T-helper 17 cell (primary cell): ENCODE measurements around the gene TCF19. TPM values are rescaled to one million over a fixed set of nuclear protein-coding genes. Genes with fewer than 3 reads are reported as not detected.
A peak's percentile ranks its signal among the peaks of the same experiment; 100 is the strongest.
"Not testable (repeated sequence)": the region's sequence is repeated elsewhere in the genome, so short reads cannot be mapped to it uniquely, and the experiment has no call there.

ENCODE experiments used
- ATAC-seq: fragments of 150-1000 bp; cut with Tn5 transposase; 2 replicates; pipeline ENCODE4 v1.10.0; 2021; ENCODE audit warnings: mild to moderate bottlenecking, moderate library complexity
- DNase-seq, 3 donors: peaks; one replicate each; pipeline versions ENCODE4 v3.0.0 to v3.0.0-alpha.2; 2020 to 2021
- H3K9me3 ChIP-seq: one replicate; pipeline ENCODE4 v1.7.0; 2013; ENCODE audit warnings: low read length, mild to moderate bottlenecking; ENCODE audit not compliant: control insufficient read depth, poor library complexity, severe bottlenecking
- H3K27ac Mint-ChIP-seq: one replicate; pipeline ENCODE4 v1.8.0; 2022; ENCODE audit warnings: mild to moderate bottlenecking, moderate library complexity, mixed read lengths
- H3K27me3 Mint-ChIP-seq: one replicate; pipeline ENCODE4 v1.8.0; 2022; ENCODE audit warnings: mixed read lengths
- H3K36me3 Mint-ChIP-seq: one replicate; pipeline ENCODE4 v1.8.0; 2022; ENCODE audit warnings: low read depth, mixed read lengths
- H3K4me1 Mint-ChIP-seq: one replicate; pipeline ENCODE4 v1.8.0; 2022; ENCODE audit warnings: mild to moderate bottlenecking, mixed read lengths
- H3K4me3 Mint-ChIP-seq: one replicate; pipeline ENCODE4 v1.8.0; 2022; ENCODE audit warnings: mild to moderate bottlenecking, moderate library complexity, mixed read lengths
- total RNA-seq, 4 donors: library from RNA in 2 of 4; stranded (reverse) in 2 of 4; gene quantifications; one replicate each; pipeline ENCODE4 v1.2.3 and lab custom pipeline; 2022 to 2026

The TCF19 gene
- total RNA-seq, 2 donors from 2014 or later = 3.7 to 4.1 TPM

DNA sequence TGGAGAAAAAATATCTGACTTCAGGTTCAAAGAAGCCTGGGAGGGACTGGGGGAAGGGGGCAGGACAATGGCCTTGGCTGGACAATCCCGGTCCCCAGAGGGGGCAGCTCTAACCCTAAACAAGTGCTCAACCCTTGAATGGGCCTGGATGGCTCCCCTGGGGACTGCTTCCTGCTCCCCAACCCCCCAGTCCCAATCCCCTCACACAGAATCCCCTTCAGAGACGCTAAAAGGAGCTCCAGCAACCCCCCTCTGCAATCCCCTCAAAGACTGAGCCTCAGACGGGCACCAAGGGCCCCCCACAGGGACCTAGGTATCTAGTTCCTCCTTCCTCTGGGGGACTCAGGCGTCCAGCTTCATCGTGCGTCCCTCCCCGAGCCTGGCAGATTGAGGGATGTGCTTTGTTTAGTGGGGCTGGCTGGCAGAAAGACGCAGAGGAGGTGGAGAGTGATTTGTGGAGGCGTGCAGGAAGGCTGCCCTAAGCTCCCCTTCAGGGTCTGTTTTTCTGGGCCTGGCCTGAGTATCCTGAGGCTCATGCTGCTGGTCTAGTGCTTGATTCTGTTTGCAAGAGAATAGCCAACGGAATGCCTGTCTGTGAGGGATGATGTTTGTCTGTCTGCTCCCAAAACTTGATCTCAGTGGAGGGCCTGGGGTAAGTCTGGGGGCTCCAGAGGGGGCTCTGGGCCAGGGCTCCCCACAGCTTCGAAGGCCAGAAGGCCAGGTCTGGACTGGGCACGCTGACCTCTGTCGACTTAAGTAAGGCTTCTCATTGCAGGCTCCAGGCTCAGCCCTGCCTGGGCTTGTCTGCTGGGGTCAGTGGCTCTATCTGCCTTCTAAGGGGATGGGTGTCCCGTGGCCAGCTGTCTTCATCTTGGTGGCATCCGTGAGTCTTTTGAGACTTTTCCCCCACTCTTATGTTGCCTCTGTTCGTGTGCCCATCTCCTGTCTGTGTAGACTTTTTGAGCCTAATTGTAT is 13.8 kb downstream of the TCF19 start:
- Mint-ChIP-seq H3K27ac (no peak overlapping the region), H3K4me1 (peaks cover 3% of the 10 kb centered on the region), H3K4me3 (no peak overlapping the region), H3K27me3 (no peaks in the 10 kb centered on the region), H3K36me3 (no peaks in the 10 kb centered on the region)
- DNase-seq (no peak), ATAC-seq (no peak)
- no peaks in the 10 kb centered on the region for H3K9me3 ChIP-seq

DNA sequence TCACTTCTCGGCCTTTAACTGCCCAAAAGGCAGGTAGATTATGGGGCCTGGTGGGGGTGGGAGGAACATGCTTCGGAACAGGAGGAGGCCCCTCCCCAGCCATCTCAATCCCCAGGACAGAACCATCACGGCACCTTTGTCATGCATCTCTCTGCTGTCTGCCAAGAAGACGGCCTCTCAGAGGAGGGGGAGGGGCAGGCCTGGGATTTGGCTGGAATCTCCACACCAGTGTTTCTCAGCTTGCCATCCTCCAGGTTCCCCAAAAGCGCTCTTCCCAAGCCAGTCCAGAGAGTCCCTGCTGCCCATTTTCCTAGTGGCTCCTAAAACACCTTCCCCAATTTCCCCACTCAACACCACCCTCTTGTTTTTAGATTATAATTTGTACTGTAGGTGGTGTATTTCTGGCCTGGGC is 14.6 kb downstream of the TCF19 start:
- Mint-ChIP-seq H3K4me3 (no peak overlapping the region), H3K27ac (no peak overlapping the region)

DNA sequence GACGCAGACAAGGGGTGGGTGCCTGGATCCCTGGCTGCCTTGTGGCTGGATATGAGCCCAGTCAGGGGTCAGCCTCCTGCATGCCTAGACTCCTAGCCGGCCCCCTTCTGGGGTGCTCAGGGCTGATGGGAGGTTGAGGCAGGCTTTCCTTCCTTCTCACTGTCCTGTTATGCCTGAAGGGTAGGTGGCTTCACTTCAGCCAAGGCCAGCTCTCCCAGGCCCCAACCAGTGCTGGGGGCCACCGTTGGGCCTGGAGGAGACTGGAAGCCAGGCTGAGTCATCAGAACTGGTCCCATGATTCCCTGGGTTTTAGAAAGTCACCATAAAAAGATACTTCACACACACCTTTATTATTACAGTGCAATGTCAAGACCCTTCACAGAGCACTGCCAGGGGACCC is 15.0 kb downstream of the TCF19 start:
- Mint-ChIP-seq H3K36me3 (no peaks in the 10 kb centered on the region), H3K27me3 (no peaks in the 10 kb centered on the region), H3K27ac (no peak overlapping the region), H3K4me1 (peaks cover 7% of the 10 kb centered on the region), H3K4me3 (no peak overlapping the region)
- ATAC-seq = no peak
- no peaks in the 10 kb centered on the region for H3K9me3 ChIP-seq
- DNase-seq = no peak

More for the DNA sequence above, 14.6 kb downstream of the TCF19 start:
- ATAC-seq (no peak), DNase-seq (no peak)
- H3K4me1 Mint-ChIP-seq = peaks cover 3% of the 10 kb centered on the region
- no peaks in the 10 kb centered on the region for H3K27me3 Mint-ChIP-seq
- no peaks in the 10 kb centered on the region for H3K9me3 ChIP-seq
- H3K36me3 Mint-ChIP-seq = no peaks in the 10 kb centered on the region

DNA sequence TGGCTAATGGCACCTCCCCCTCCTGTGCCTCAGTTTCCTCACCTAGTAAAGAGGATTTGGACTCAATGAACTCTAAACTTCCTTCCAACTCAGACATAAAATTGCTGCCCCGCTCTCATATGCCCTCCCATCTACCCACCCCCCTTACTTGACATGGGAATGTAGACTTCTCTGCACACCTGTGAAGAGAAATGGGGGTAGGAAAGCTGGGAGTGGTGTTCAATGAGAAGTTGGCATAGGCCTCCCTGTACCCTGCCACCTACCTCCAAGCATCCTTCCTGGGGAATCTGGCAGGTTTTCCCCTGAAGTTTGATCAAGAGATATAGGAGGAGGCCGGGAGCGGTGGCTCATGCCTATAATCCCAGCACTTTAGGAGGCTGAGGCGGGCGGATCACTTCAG is 16.0 kb downstream of the TCF19 start:
- H3K27me3 Mint-ChIP-seq = no peaks in the 10 kb centered on the region
- no peaks in the 10 kb centered on the region for H3K36me3 Mint-ChIP-seq
- no peak overlapping the region for H3K4me3 Mint-ChIP-seq
- ATAC-seq (no peak), DNase-seq (no peak)
- no peaks in the 10 kb centered on the region for H3K9me3 ChIP-seq
- H3K4me1 Mint-ChIP-seq = peaks cover 16% of the 10 kb centered on the region
- H3K27ac Mint-ChIP-seq = no peak overlapping the region

DNA sequence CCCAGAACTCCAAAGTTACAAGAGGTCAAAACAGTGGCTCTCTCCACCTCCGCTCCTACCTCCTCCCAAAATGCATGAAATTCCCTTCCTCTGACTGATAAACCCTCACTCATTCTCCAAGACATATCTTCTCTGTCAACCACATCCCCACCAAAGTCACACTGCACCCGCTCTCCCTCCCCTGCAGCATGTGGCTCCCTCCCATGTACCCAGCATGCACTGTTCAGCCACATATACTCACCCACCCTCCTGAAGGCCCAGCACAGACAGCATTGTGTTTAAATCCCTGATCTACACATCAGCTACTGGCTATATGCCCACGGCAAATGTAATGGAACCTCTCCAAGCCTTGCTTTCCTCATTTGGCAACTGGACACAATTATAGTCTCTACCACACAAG is 17.6 kb downstream of the TCF19 start:
- no peak for DNase-seq
- no peaks in the 10 kb centered on the region for H3K9me3 ChIP-seq
- no peak for ATAC-seq

DNA sequence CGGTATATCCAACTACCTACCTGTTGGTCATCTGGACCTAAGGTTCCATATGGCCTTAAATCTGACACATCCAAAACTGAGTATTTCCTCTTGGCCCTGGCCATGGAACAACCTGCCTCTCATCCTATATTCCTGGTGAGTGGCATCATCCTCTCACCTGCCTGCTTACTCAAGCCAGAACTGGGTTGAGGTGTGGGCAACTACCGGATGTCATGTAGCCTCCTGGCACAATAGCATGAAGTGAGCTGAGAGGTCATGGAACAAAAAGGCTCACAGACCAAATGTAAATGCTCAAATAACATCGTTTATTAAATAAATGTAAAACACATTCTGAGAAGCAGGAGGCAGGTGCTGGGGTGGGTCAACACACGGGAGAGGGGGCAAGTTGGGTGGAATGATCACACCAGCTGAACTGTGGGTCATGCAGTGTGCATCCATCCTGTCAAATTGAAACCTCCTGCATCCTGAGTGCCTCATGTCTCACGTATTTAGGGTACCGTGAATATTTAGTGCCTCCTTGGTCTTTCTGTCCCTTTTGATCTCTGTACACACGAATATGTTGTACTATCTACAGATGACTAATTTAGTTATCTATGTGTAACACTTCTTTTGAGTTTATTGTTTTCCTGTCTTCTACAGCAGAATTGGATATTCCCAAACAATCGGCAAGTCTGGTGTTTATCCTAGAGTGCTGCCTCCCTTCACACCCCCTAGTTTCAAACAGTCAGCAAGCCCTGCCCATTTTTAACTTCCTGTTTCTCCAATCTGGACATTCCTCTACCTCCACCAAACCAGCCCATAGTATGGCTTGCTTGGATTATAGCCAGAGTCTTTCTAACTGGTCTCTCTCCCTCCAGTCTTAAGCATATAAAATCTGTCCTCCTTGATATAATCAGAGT is 20.0 kb downstream of the TCF19 start:
- Mint-ChIP-seq H3K36me3 (no peaks in the 10 kb centered on the region), H3K4me3 (peak overlapping the region; percentile 70)
- DNase-seq = no peak

More for the DNA sequence above, 17.6 kb downstream of the TCF19 start:
- H3K36me3 Mint-ChIP-seq = no peaks in the 10 kb centered on the region
- peak overlapping the region; percentile 59 for H3K27ac Mint-ChIP-seq
- H3K4me3 Mint-ChIP-seq = no peak overlapping the region
- H3K4me1 Mint-ChIP-seq = peaks cover 19% of the 10 kb centered on the region
- H3K27me3 Mint-ChIP-seq = no peaks in the 10 kb centered on the region

DNA sequence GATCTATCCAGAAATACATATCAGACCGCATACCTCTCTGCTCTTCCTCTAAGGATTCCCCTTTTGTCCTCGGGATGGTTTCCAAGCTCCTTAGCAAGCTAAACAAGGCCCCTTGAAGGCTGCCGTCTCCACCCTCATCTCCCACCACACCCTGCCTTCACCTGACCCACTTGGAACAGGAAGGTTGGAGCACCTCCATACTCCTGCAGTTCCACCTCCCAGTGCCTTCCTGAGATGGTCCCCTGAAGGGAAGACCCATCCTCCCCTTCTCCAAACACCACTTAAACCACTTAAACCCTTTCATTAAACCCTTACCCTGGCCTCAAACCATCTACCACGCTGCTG is 20.6 kb downstream of the TCF19 start:
- DNase-seq = no peak
- Mint-ChIP-seq H3K4me1 (peaks cover 19% of the 10 kb centered on the region), H3K4me3 (peak overlapping the region; percentile 4), H3K27ac (peak overlapping the region; percentile 1), H3K27me3 (no peaks in the 10 kb centered on the region), H3K36me3 (no peaks in the 10 kb centered on the region)
- no peaks in the 10 kb centered on the region for H3K9me3 ChIP-seq
- no peak for ATAC-seq

More for the DNA sequence above, 20.0 kb downstream of the TCF19 start:
- no peaks in the 10 kb centered on the region for H3K27me3 Mint-ChIP-seq
- H3K4me1 Mint-ChIP-seq = peaks cover 19% of the 10 kb centered on the region
- H3K9me3 ChIP-seq = no peaks in the 10 kb centered on the region
- ATAC-seq = no peak
- peak overlapping the region; percentile 1 for H3K27ac Mint-ChIP-seq

DNA sequence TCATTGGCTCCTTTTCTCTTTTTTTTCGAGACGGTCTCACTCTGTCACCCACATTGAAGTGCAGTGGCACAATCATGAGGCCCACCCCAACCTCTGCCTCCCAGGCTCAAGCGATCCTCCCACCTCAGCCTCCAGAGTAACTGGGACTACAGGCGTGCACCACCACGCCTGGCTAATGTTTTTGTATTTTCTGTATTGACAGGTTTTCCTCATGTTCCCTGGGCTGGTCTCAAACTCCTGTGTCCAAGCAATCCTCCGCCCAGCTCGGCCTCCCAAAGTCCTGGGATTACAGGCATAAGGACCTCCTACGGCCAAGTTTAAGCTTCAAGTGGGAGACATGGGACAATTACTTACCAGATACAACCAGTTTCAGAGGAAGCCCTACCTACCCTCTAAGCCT is 21.5 kb downstream of the TCF19 start:
- no peak overlapping the region for H3K27ac Mint-ChIP-seq
- H3K4me3 Mint-ChIP-seq = peak overlapping the region; percentile 86

DNA sequence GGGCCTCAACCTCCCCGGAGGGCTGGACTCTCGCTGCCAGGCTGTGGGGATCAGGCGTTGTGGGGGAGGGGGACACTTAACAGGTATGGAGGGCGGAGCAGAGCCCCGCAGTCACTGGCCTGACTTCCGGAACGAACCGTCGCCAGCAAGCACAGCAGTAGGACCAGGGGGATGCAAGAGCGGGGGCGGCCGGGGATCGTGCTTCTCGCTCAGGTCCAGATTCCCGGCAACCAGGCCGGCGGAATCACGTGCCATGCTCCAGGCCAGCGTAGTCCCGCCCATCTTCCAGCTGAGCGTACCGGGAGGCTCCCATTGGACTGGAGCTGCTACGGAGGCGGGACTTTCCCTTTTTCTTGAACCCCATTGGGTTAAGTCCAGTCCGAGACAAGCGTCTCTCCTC is 22.1 kb downstream of the TCF19 start:
- H3K9me3 ChIP-seq = no peaks in the 10 kb centered on the region
- Mint-ChIP-seq H3K27me3 (no peaks in the 10 kb centered on the region), H3K4me1 (peaks cover 19% of the 10 kb centered on the region), H3K27ac (no peak overlapping the region), H3K4me3 (peak overlapping the region; percentile 86), H3K36me3 (no peaks in the 10 kb centered on the region)
- DNase-seq = peak; percentile 49 to 66 (median 52)
- ATAC-seq = peak; percentile 99

More for the DNA sequence above, 21.5 kb downstream of the TCF19 start:
- DNase-seq (no peak), ATAC-seq (no peak)
- no peaks in the 10 kb centered on the region for H3K9me3 ChIP-seq
- Mint-ChIP-seq H3K4me1 (peaks cover 19% of the 10 kb centered on the region), H3K36me3 (no peaks in the 10 kb centered on the region), H3K27me3 (no peaks in the 10 kb centered on the region)

DNA sequence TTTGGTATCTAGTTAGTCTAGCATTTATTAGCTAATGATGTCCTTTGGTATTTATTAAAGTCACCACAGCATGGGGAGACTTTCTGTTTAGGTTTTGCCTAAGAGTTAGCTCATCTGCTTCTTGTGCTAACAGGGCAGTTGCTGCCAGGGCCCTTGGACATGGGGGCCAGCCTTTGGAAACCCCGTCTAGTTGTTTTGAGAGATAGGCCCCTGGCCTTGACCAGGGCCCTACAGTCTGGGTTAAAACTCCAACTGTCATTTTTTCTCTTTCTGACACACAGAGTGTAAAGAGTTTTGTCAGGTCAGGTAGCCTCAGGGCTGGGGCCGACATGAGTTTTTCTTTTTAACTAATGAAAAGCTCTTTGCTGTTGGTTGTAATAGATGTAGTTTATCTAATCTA is 24.9 kb downstream of the TCF19 start:
- not testable (repeated sequence) for H3K27me3 Mint-ChIP-seq, H3K36me3 Mint-ChIP-seq, DNase-seq, ATAC-seq, H3K9me3 ChIP-seq, H3K4me3 Mint-ChIP-seq, H3K27ac Mint-ChIP-seq
- H3K4me1 Mint-ChIP-seq = peaks cover 15% of the 10 kb centered on the region

DNA sequence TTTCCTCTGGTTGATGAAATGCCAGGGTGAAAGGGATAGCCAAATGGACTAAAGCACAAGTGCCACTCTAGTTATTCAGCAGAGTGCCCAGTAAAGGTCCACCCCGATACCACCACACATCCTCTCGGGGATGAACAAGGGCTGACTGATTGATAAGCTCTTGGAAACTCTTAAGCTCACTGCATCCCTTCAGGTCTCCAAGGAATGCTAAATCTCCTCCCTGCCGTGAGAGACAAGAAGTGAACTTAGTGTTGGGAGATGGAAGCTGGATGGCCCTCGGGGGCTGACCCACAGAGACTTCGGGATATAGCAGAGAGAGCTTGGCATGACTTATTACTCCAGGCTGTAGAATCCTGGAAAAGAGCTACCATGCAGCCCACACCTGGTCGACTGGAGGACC is 25.5 kb downstream of the TCF19 start:
- not testable (repeated sequence) for H3K27ac Mint-ChIP-seq, H3K4me3 Mint-ChIP-seq, ATAC-seq, H3K27me3 Mint-ChIP-seq, H3K36me3 Mint-ChIP-seq, H3K9me3 ChIP-seq, H3K4me1 Mint-ChIP-seq, DNase-seq

DNA sequence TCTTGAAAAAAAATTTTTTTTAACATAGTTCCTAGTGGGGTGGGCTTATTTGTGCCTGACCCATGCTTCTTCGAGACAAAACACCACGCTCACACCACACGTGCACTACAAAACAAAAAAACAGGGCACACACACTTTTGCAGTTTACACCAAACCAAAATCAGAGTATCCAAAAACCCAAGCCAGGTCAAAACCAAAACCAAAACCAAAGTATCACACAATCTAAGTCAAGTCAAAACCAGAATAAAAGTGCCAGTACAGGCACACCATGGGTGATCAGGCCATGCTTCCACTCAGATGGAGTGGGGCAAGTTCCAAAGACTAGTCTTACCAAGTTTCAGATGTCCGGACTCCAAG is 27.3 kb downstream of the TCF19 start:
- not testable (repeated sequence) for DNase-seq, H3K36me3 Mint-ChIP-seq, H3K4me3 Mint-ChIP-seq, ATAC-seq, H3K27me3 Mint-ChIP-seq, H3K4me1 Mint-ChIP-seq, H3K9me3 ChIP-seq
- peak overlapping the region; percentile 56 for H3K27ac Mint-ChIP-seq

DNA sequence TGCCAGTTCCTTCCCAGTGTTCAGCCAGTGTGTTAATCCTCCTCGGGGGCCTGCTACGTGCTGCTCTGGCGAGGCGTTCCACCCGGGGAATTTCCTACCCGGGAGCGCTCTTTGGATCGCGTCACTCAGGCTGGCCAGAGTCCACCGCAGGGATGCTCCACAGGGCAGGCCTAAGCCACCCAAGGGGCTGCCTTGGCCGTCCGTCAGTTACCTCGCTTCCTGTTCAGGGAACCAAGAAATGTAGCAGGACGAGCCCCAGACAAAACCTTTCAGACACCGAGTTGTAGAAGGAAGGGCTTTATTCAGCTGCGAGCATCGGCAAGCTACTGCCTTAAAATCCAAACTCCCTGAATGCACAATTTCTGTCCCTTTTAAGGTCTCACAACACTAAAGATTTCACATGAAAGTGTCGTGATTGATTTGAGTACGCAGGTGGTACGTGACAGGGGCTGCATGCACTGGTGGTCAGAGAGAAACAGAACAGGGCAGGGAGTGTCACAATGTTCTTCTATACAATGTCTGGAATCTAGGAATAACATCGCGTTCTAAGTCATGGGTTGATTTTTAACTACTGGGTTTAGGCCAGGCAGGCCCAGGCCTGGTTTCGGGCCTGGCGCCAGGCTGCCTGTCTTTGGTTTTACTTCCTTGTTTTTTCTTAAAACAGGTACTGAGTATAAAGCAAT is 27.8 kb downstream of the TCF19 start:
- H3K36me3 Mint-ChIP-seq = no peaks in the 10 kb centered on the region
- peaks cover 2% of the 10 kb centered on the region for H3K4me1 Mint-ChIP-seq
- H3K4me3 Mint-ChIP-seq = no peak overlapping the region
- H3K27ac Mint-ChIP-seq = peak overlapping the region; percentile 56
- ATAC-seq (no peak), DNase-seq (no peak)
- H3K9me3 ChIP-seq = no peaks in the 10 kb centered on the region
- no peaks in the 10 kb centered on the region for H3K27me3 Mint-ChIP-seq
